Cardiac fibroblast (primary cell): ENCODE data around the gene COQ10B.
"Not testable (repeated sequence)": the region's sequence is repeated elsewhere in the genome, so short reads cannot be mapped to it uniquely, and the experiment has no call there.

ENCODE experiments used
- DNase-seq, 2 donors: peaks; one replicate each; pipeline versions ENCODE4 v3.0.0 to v3.0.0-alpha.2; 2010; ENCODE audit warnings: low read depth in 2 of 2
- H3K4me3 ChIP-seq, 2 donors: replicated peaks in 1 of 2; 1 replicate in 1 of 2; 2 replicates in 1 of 2; pipeline ENCODE4 v1.5.1; 2011; ENCODE audit warnings: low read depth in 2 of 2, low read length in 2 of 2, mild to moderate bottlenecking in 2 of 2, moderate library complexity in 1 of 2
- CTCF ChIP-seq: IDR thresholded peaks from one replicate; pipeline ENCODE4 v1.5.1; 2011; ENCODE audit warnings: low read depth, mild to moderate bottlenecking, low read length, inconsistent platforms

The COQ10B gene

GRCh38 chr2:197450465-197450864, 2.9 kb upstream of the COQ10B start:
- no peak for DNase-seq
- H3K4me3 ChIP-seq, result no peak overlapping the region
- TF ChIP-seq CTCF, result no peak

- not testable (repeated sequence) for H3K4me3 ChIP-seq, DNase-seq
Measured at GRCh38 chr2:197450935-197451358, 2.4 kb upstream of the COQ10B start.

GRCh38 chr2:197452754-197453122, 614 bp upstream of the COQ10B start:
- no peak for TF ChIP-seq CTCF
- peak overlapping the region; percentile 59 to 62 for H3K4me3 ChIP-seq
- DNase-seq, result no peak

- no peak for TF ChIP-seq CTCF
- peak in 1 of 2 donors; percentile 95 for DNase-seq
- peak overlapping the region; percentile 89 to 99 for H3K4me3 ChIP-seq
Measured at GRCh38 chr2:197453914-197454398, 604 bp downstream of the COQ10B start.

- DNase-seq, result no peak
- TF ChIP-seq CTCF, result no peak
- peak overlapping the region; percentile 89 to 99 for H3K4me3 ChIP-seq
Measured at GRCh38 chr2:197454923-197455322, 1.6 kb downstream of the COQ10B start.

GRCh38 chr2:197455428-197455827, 2.1 kb downstream of the COQ10B start:
- peak overlapping the region in 1 of 2 donors; percentile 4 for H3K4me3 ChIP-seq
- DNase-seq, result no peak
- no peak for TF ChIP-seq CTCF

- no peak for DNase-seq
- TF ChIP-seq CTCF, result no peak
- H3K4me3 ChIP-seq, result no peak overlapping the region
Measured at GRCh38 chr2:197460649-197461048, 7.3 kb downstream of the COQ10B start.

- peak; percentile 12 to 40 for DNase-seq
- no peak overlapping the region for H3K4me3 ChIP-seq
- no peak for TF ChIP-seq CTCF
Measured at GRCh38 chr2:197461057-197461456, 7.7 kb downstream of the COQ10B start.
